AG10803 (cell line): ENCODE measurements around the gene HOXC12.

Experiments used
- DNase-seq: peaks from one replicate; pipeline ENCODE4 v3.0.0; 2010; ENCODE audit warnings: low read depth
- H3K4me3 ChIP-seq: 2 replicates; pipeline ENCODE4 v1.5.1; 2011; ENCODE audit warnings: mild to moderate bottlenecking, low read length, control low read depth
- TF ChIP-seq, protein P1 (sequence below): conservative IDR thresholded peaks from 2 replicates; pipeline ENCODE4 v1.5.1; 2011; ENCODE audit warnings: mild to moderate bottlenecking, low read length, control low read depth, inconsistent platforms

HOXC12 gene

DNA sequence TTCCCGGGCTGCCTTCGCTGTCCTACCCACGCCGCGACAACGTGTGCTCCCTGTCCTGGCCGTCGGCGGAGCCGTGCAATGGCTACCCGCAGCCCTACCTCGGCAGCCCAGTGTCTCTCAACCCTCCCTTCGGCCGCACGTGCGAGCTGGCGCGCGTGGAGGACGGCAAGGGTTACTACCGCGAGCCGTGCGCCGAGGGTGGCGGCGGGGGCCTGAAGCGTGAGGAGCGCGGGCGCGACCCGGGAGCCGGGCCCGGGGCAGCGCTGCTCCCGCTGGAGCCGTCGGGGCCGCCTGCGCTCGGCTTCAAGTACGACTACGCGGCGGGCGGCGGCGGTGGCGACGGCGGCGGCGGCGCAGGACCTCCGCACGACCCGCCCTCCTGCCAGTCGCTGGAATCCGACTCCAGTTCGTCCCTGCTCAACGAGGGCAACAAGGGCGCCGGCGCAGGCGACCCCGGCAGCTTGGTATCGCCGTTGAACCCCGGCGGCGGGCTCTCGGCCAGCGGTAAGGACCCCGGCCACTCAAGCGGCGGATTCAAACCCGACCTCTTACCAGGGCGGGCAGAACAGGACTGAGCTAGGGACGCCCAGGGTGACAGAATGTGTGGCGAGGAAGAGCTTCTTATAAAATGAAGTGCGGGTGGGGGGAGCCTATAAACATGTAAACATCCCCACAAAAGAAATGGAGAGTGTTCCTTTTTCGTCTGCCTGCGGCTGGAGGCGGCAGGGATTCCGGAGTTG is 503 bp downstream of the HOXC12 start:
- no peak overlapping the region for H3K4me3 ChIP-seq
- DNase-seq: no peak
- TF ChIP-seq, protein P1, sequence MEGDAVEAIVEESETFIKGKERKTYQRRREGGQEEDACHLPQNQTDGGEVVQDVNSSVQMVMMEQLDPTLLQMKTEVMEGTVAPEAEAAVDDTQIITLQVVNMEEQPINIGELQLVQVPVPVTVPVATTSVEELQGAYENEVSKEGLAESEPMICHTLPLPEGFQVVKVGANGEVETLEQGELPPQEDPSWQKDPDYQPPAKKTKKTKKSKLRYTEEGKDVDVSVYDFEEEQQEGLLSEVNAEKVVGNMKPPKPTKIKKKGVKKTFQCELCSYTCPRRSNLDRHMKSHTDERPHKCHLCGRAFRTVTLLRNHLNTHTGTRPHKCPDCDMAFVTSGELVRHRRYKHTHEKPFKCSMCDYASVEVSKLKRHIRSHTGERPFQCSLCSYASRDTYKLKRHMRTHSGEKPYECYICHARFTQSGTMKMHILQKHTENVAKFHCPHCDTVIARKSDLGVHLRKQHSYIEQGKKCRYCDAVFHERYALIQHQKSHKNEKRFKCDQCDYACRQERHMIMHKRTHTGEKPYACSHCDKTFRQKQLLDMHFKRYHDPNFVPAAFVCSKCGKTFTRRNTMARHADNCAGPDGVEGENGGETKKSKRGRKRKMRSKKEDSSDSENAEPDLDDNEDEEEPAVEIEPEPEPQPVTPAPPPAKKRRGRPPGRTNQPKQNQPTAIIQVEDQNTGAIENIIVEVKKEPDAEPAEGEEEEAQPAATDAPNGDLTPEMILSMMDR: no peak

DNA sequence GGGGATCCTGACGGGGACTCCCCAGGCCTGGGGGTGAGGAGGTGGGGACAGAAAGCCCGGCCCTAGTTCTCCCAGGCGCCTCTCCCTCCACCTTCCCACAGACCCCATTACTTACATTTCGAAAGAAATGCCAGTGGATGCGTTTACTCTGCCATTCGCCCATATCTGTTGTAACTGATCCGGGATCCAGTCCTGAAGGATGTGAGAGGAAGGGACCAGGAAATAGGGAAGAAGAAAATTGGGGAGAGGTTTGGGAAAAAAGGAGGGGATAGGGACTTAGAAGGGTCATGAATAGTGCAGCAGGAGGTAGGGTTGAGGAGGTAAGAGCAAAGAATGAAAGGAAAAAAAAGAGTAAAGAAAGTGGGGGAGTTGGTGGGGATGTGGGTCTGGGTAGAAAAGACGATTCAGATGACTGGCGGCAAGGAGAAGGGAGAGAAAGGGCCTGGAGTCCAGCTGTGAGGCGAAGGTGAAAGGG is 1.1 kb downstream of the HOXC12 start:
- H3K4me3 ChIP-seq: no peak overlapping the region
- TF ChIP-seq, protein P1: no peak
- DNase-seq: no peak

DNA sequence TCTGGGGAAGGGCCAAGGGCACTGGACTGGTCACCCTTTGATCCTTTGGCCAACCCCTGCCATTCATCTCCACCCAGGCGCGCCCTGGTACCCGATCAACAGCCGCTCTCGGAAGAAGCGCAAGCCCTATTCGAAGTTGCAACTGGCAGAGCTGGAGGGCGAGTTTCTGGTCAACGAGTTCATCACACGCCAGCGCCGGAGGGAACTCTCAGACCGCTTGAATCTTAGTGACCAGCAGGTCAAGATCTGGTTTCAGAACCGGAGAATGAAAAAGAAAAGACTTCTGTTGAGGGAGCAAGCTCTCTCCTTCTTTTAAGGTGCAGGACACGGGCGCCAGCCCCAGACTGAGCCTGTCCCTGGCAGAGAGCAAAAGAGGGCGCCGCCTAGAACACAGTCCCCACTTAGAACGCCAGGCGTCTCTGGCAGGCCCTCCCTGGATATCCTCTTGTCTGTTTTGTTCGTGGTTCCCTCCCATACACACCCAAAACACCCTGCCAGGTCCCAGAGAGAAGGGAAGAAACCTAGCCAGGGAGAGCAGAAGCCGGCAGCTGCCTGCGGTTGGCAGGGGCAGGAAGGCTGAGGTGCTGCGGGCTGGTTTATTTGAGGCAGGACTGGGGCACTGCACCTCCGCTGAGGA is 1.7 kb downstream of the HOXC12 start:
- no peak for DNase-seq
- TF ChIP-seq, protein P1: peak; percentile 6; the same call in 1 of the 2 replicates
- H3K4me3 ChIP-seq: no peak overlapping the region

DNA sequence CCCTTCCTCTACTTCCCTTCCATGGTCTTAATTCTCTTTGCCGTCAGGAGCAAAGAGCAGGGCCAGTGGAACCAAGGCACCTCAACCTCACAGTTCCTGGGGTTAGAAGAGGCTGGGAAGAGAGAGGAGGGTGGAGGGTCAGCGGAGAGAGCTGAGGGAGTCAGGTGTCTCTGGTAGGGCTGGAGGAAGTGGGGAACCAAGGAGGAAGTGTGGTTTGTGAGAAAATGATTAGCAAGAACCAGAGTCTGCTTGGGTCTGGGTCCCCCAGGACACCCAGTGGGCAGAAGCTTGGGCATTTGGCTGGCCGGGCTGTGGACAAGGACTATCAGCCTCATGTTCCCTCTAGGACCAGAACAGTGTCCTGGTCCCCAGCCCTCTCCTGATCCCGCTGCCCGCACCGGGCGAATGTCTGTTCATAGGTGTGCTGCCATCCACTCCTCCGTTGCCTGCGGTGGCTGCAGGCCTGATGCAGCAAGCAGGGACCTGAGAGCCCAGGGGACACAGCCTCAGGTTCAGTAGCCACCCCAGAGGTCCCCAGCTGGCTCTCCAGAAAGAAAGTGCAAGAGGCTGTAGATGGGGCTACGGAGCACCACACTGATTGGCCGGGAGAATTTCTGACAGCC is 2.3 kb downstream of the HOXC12 start:
- H3K4me3 ChIP-seq: no peak overlapping the region
- TF ChIP-seq, protein P1: no peak
- no peak for DNase-seq

DNA sequence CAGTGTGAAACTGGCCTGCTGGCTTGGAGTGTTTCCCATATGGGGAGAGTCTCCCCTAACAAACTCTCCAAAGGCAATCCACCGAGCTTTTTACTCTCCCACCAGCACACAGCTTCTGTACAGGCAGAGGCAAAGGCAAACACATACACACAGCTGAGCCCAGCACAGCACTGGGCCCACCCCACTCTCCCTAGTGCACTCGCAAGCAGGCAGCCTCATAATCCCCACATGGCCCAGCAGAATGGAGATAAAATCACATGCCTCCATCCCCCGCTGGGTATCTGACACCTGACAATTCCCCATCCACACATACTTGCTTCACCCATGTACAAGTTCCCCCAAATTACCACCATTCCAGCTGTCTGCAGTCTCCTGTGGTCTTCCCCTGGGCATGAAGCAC is 3.4 kb downstream of the HOXC12 start:
- DNase-seq: no peak
- H3K4me3 ChIP-seq: no peak overlapping the region
- TF ChIP-seq, protein P1: no peak

DNA sequence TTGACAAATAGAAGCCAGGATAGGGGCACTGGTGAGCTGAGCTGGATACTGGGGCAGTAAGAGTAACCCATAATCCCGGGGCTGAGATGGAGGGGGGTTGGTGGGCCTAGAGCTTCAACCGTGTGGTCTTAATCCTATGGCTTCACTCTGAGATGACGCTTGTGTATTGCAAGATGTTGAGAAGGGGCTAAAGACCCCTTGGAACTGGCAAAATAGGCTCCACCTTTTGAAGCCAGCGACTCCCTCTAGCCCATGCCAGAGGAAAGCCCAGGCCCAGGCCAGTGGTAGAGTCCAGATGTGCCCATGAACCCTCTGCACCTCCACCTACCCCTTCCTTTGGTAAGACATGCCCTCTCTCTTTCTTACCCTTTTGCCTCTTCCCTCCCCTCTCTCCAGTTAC is 4.6 kb downstream of the HOXC12 start:
- no peak overlapping the region for H3K4me3 ChIP-seq
- TF ChIP-seq, protein P1: no peak
- no peak for DNase-seq
